GM23248 (cell line): ENCODE data around the gene ARHGAP44. TPM values are rescaled to one million over a fixed set of nuclear protein-coding genes. Genes with fewer than 3 reads are reported as not detected.
"Not testable (repeated sequence)": the region's sequence is repeated elsewhere in the genome, so short reads cannot be mapped to it uniquely, and the experiment has no call there.

Experiments
- DNase-seq: peaks from one replicate; pipeline ENCODE4 v3.0.0-alpha.2; 2015
- H2AFZ ChIP-seq: fragments of 200-600 bp; sonication (generic); 2 replicates; pipeline ENCODE4 v1.6.1; 2016; ENCODE audit warnings: antibody characterized with exemption
- H3F3A ChIP-seq: fragments of 200-600 bp; sonication (generic); 2 replicates; pipeline ENCODE4 v1.6.1; 2016; ENCODE audit warnings: mild to moderate bottlenecking, antibody characterized with exemption, mixed run types; ENCODE audit not compliant: insufficient read depth
- H3K27ac ChIP-seq: fragments of 200-600 bp; sonication (generic); 2 replicates; pipeline ENCODE4 v1.5.1; 2016; ENCODE audit warnings: mild to moderate bottlenecking
- H3K27me3 ChIP-seq: fragments of 200-600 bp; sonication (generic); replicated peaks from 2 replicates; pipeline ENCODE4 v1.6.1; 2016; ENCODE audit warnings: mild to moderate bottlenecking; ENCODE audit not compliant: insufficient read depth
- H3K36me3 ChIP-seq: fragments of 200-600 bp; sonication (generic); 2 replicates; pipeline ENCODE4 v1.6.1; 2016; ENCODE audit warnings: low read depth, mild to moderate bottlenecking
- H3K4me1 ChIP-seq: fragments of 200-600 bp; sonication (generic); 2 replicates; pipeline ENCODE4 v1.6.1; 2016; ENCODE audit warnings: mild to moderate bottlenecking; ENCODE audit not compliant: insufficient read depth
- H3K4me2 ChIP-seq: fragments of 200-600 bp; sonication (generic); one replicate; pipeline ENCODE4 v1.6.1; 2016; ENCODE audit warnings: mild to moderate bottlenecking; ENCODE audit not compliant: unreplicated experiment
- H3K4me3 ChIP-seq: fragments of 200-600 bp; sonication (generic); 2 replicates; pipeline ENCODE4 v1.5.1; 2016; ENCODE audit warnings: mild to moderate bottlenecking
- H3K79me2 ChIP-seq: fragments of 200-600 bp; sonication (generic); 2 replicates; pipeline ENCODE4 v1.6.1; 2016; ENCODE audit warnings: mild to moderate bottlenecking; ENCODE audit not compliant: insufficient read depth
- H3K9ac ChIP-seq: fragments of 200-600 bp; sonication (generic); 2 replicates; pipeline ENCODE4 v1.6.1; 2016; ENCODE audit warnings: mild to moderate bottlenecking
- H3K9me2 ChIP-seq: fragments of 200-600 bp; sonication (generic); 2 replicates; pipeline ENCODE4 v1.6.1; 2016; ENCODE audit warnings: mixed run types, mild to moderate bottlenecking, moderate library complexity; ENCODE audit not compliant: insufficient read depth
- H3K9me3 ChIP-seq: fragments of 200-600 bp; sonication (generic); one replicate; pipeline ENCODE4 v1.6.1; 2017; ENCODE audit warnings: low read depth
- H4K20me1 ChIP-seq: fragments of 200-600 bp; sonication (generic); 2 replicates; pipeline ENCODE4 v1.6.0; 2016; ENCODE audit not compliant: insufficient read depth
- EZH2 ChIP-seq: fragments of 200-600 bp; sonication (generic); IDR thresholded peaks from 2 replicates; pipeline ENCODE4 v1.6.1; 2018; ENCODE audit warnings: antibody characterized with exemption, mild to moderate bottlenecking; ENCODE audit not compliant: insufficient read depth, poor library complexity, severe bottlenecking
- EZH2phosphoT487 ChIP-seq: fragments of 200-600 bp; sonication (generic); IDR thresholded peaks from 2 replicates; pipeline ENCODE4 v1.6.1; 2018; ENCODE audit warnings: antibody characterized with exemption, moderate library complexity, mild to moderate bottlenecking, low read depth; ENCODE audit not compliant: insufficient read depth
- WGBS, 2 experiments: methylation state at CpG; one replicate each; pipeline ENCODE4 v1.1.6; 2015 to 2017; ENCODE audit warnings: low lambda C conversion rate in 2 of 2, low coverage in 1 of 2; ENCODE audit errors: missing lambda C conversion rate in 2 of 2; 5-methylcytosine and 5-hydroxymethylcytosine counted together
- in situ Hi-C: fragments of 300-500 bp; cut with MboI; formaldehyde crosslinking; loops from 2 replicates; pipeline ENCODE4 v1.15.0; 2020
- polyA plus RNA-seq: library from polyadenylated mRNA; unstranded; fragments of >200 nt; fragmentation: Nextera tagmentation; extraction: Ambion mirVana; gene quantifications from 2 replicates; pipeline ENCODE4 v1.2.1, GENCODE V29; 2016
- total RNA-seq: library from RNA; depleted of rRNA; stranded (reverse); fragments of >200 nt; shearing (Covaris generic); gene quantifications from 2 replicates; pipeline ENCODE4 v1.2.3, GENCODE V29; 2014

Gene ARHGAP44
- total and polyA plus RNA-seq, 2 experiments from 2014 or later = 0.11 to 0.33 TPM

DNA sequence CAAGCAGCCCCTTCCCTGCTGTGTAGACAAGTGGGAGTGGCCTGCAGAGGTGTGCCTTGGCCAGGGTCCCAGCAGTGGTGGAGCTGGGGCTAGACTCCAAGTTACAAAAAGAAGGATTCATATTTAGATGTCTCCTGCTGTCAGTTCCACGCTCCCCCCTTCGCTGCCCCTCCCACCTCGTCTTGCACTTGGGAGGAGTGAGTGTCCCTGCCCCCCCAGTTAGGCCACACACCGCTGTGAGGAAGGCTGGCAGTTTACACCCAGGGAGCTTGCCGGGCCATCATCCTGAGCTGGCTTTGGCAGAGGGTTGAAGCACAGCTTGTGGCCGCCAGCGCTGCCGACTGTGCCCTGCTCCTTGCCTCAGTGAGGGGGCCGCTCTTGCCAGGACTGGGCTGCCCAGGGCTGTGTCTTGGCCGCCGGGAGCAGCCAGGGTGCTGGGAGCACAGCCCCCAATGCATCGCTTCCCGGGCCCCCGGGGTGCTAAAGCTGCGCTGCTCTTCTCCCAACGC, 184.3 kb downstream of the ARHGAP44 start:
- H2AFZ ChIP-seq = peak overlapping the region; percentile 88
- TF ChIP-seq EZH2 = no peak
- no peak for TF ChIP-seq EZH2phosphoT487
- no peaks in the 10 kb centered on the region for H4K20me1 ChIP-seq
- 6 to 9% methylated on average over 14 to 16 of the region's 16 CpGs for WGBS, 2 experiments
- peak; percentile 39 for DNase-seq
- H3K79me2 ChIP-seq = no peaks in the 10 kb centered on the region
- in situ Hi-C loops = no loop called here
- no peaks in the 10 kb centered on the region for H3K36me3 ChIP-seq
- no peak overlapping the region for H3K27ac ChIP-seq
- H3K4me3 ChIP-seq = peak overlapping the region; percentile 60
- H3K4me1 ChIP-seq = 0 out of 2 replicates have a peak, but pooled peaks cover 6% of the 10 kb centered on the region
- no peaks in the 10 kb centered on the region for H3K9me3 ChIP-seq
- no peaks in the 10 kb centered on the region; the same call in 1 of the 2 replicates for H3K27me3 ChIP-seq
- H3K9ac ChIP-seq = 0 out of 2 replicates have a peak overlapping the region, but pooled peaks have one; percentile 28
- H3K4me2 ChIP-seq = peak overlapping the region; percentile 80
- no peaks in the 10 kb centered on the region for H3K9me2 ChIP-seq
- no peaks in the 10 kb centered on the region for H3F3A ChIP-seq

DNA sequence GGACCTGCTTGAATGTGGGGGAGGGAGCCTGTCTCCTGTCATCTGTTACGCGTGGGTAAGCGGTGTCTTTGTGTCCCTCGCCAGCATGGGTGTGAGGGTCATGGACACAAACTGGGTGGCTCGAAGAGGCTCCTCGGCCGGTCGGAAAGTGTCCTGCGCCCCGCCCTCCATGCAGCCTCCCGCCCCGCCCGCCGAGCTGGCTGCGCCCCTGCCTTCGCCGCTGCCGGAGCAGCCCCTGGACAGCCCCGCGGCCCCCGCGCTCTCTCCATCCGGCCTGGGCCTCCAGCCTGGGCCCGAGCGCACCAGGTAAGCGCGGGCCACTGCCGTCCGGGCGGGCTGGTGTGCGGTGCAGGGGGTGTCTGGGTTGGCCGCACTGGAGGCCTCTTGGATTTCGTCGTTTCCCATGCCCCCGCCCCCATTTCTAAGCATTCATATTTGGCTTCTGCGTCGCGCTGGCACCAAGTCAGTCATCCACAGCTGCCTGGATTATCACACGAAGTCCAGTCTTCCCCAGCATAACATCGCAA, 184.8 kb downstream of the ARHGAP44 start:
- H3K27me3 ChIP-seq = no peaks in the 10 kb centered on the region; the same call in 1 of the 2 replicates
- H3K4me1 ChIP-seq = 0 out of 2 replicates have a peak, but pooled peaks cover 6% of the 10 kb centered on the region
- no peaks in the 10 kb centered on the region for H4K20me1 ChIP-seq
- H3K9ac ChIP-seq = 0 out of 2 replicates have a peak overlapping the region, but pooled peaks have one; percentile 28
- H3K27ac ChIP-seq = no peak overlapping the region
- WGBS, 2 experiments = 8 to 14% methylated on average over 24 to 29 of the region's 40 CpGs
- no peak for TF ChIP-seq EZH2
- TF ChIP-seq EZH2phosphoT487 = no peak
- peak overlapping the region; percentile 88 for H2AFZ ChIP-seq
- no peaks in the 10 kb centered on the region for H3K79me2 ChIP-seq
- H3K4me3 ChIP-seq = peak overlapping the region; percentile 60
- H3K4me2 ChIP-seq = peak overlapping the region; percentile 80
- H3F3A ChIP-seq = no peaks in the 10 kb centered on the region
- no peaks in the 10 kb centered on the region for H3K36me3 ChIP-seq
- DNase-seq = peak; percentile 26
- in situ Hi-C loops = no loop called here
- no peaks in the 10 kb centered on the region for H3K9me3 ChIP-seq
- H3K9me2 ChIP-seq = no peaks in the 10 kb centered on the region

DNA sequence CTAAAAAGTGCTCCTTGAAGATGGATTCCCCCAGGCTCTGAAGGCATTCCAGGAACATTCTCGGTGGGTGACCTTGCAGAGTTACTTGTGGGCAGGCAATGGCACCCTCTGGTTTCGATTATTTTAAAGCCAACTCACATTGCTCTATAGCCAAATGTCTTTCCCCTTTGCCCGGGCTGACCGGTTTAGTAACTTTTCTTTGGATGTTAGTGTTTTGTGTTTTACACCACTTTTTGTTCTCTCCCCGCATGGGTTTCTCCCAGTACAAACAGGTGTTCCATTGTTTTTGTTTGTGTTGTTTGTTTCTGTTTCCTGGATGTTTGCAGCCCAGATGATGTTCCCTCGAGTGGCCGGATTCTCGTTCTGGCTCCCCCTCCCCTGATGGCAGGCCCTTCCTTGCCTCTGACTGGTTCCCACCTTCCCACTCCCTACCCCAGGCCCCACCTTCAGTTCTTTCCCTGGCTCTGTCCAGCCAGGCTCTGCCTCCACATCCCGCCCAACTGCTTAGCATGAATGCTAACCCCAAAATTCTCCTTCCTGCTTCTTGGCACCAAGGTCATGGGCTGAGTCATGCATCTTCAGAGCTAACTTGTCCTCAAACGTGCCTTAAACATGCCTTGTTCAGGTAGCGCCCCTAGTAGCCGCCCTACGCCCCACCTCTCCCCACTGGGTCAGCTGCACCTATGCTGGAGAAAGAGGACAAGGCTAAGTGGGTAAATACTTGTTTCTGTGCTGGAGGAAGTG, 187.9 kb downstream of the ARHGAP44 start:
- Histone ChIP-seq H3K79me2 (no peaks in the 10 kb centered on the region), H3K4me3 (no peak overlapping the region), H3K9me2 (no peaks in the 10 kb centered on the region), H3K27me3 (no peaks in the 10 kb centered on the region), H3K4me2 (no peak overlapping the region), H2AFZ (no peak overlapping the region), H3K4me1 (peaks cover 15% of the 10 kb centered on the region), H3K9ac (no peak overlapping the region), H3K36me3 (no peaks in the 10 kb centered on the region), H3F3A (0 out of 2 replicates have a peak, but pooled peaks cover 7% of the 10 kb centered on the region), H3K27ac (no peak overlapping the region), H3K9me3 (no peaks in the 10 kb centered on the region), H4K20me1 (no peaks in the 10 kb centered on the region)
- in situ Hi-C loops = loop anchor here (25.0 kb wide), 1 partner anchor 715 kb away; no protein-coding TSS in a partner anchor
- peak; percentile 31 for DNase-seq
- WGBS, 2 experiments = 82 to 83% methylated on average over 13 of the region's 13 CpGs
- TF ChIP-seq EZH2phosphoT487 = no peak
- TF ChIP-seq EZH2 = no peak

DNA sequence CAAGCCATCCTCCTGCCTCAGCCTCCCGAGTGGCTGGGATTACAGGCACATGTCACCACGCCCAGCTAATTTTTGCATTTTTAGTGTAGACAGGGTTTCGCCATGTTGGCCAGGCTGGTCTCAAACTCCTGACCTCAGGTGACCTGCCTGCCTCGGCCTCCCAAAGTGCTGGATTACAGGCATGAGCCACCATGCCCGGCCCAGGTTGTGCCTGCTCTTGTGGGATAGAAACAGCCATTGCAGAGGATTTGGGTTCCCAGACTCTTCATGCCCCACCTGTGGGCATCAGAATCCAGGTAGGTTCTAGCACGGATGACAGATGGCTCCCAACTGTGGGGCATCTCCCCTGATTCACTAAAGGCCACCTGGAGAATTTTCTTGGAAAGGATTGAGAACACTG, 189.5 kb downstream of the ARHGAP44 start:
- not testable (repeated sequence) for H3K9ac ChIP-seq, H3F3A ChIP-seq, H3K36me3 ChIP-seq, H3K9me2 ChIP-seq, H3K4me3 ChIP-seq, H3K27me3 ChIP-seq, H3K79me2 ChIP-seq, H2AFZ ChIP-seq, DNase-seq, H4K20me1 ChIP-seq, H3K9me3 ChIP-seq, H3K4me2 ChIP-seq, H3K27ac ChIP-seq
- WGBS, 2 experiments = 79 to 83% methylated on average over 6 of the region's 6 CpGs
- in situ Hi-C loops = loop anchor here (25.0 kb wide), 1 partner anchor 716 kb away; no protein-coding TSS in a partner anchor
- H3K4me1 ChIP-seq = peaks cover 13% of the 10 kb centered on the region
